HUDEP-2 (cell line): ENCODE results near the gene USP20.
A peak's percentile ranks its signal among the peaks of the same experiment; 100 is the strongest.

ENCODE experiments used
- DNase-seq, 76 experiments: peaks; one replicate each; lab custom pipeline; 2025; ENCODE audit not compliant: unreplicated experiment in 76 of 76; lab: John Stamatoyannopoulos, UW

The USP20 gene

GRCh38 chr9:129822898-129823541, 12.2 kb upstream of the USP20 start:
- peak in 2 of 76 experiments; percentile 9 to 17 for DNase-seq

- DNase-seq = no peak
These were observed 11.7 kb upstream of the USP20 start for GRCh38 chr9:129823542-129823934.

- DNase-seq = peak in 75 of 76 experiments; percentile 17 to 95 (median 88)
These were observed 11.2 kb upstream of the USP20 start, which contains the start of gene TOR1A for GRCh38 chr9:129823935-129824601. TOR1A (minus strand) TSS chr9:129824136; CDS start chr9:129824085, 51 bp downstream.

- DNase-seq = peak in 17 of 76 experiments; percentile 14 to 63 (median 29)
These were observed 8.9 kb upstream of the USP20 start for GRCh38 chr9:129826344-129826743.

- DNase-seq = no peak
These were observed 8.5 kb upstream of the USP20 start for GRCh38 chr9:129826759-129827158.

GRCh38 chr9:129828051-129828450, 7.2 kb upstream of the USP20 start:
- no peak for DNase-seq

- DNase-seq = no peak
These were observed 6.3 kb upstream of the USP20 start for GRCh38 chr9:129828969-129829368.

GRCh38 chr9:129832982-129833381, 2.3 kb upstream of the USP20 start:
- DNase-seq = no peak

GRCh38 chr9:129834489-129835127, 650 bp upstream of the USP20 start:
- DNase-seq = peak in 3 of 76 experiments; percentile 7 to 45 (median 36)

GRCh38 chr9:129835860-129836223, 584 bp downstream of the USP20 start:
- DNase-seq = no peak

- DNase-seq = peak in 5 of 76 experiments; percentile 9 to 18 (median 13)
These were observed 1.2 kb downstream of the USP20 start for GRCh38 chr9:129836311-129837007.

- DNase-seq = no peak
These were observed 3.5 kb downstream of the USP20 start for GRCh38 chr9:129838707-129839259.

GRCh38 chr9:129839324-129840023, 4.2 kb downstream of the USP20 start:
- no peak for DNase-seq

- DNase-seq = no peak
These were observed 4.8 kb downstream of the USP20 start for GRCh38 chr9:129840034-129840433.

GRCh38 chr9:129841071-129841470, 5.8 kb downstream of the USP20 start:
- no peak for DNase-seq

- DNase-seq = no peak
These were observed 10.1 kb downstream of the USP20 start for GRCh38 chr9:129845373-129845772.

- DNase-seq = no peak
These were observed 13.6 kb downstream of the USP20 start for GRCh38 chr9:129848712-129849441.

GRCh38 chr9:129849901-129850300, 14.6 kb downstream of the USP20 start:
- no peak for DNase-seq

GRCh38 chr9:129850821-129851550, 15.7 kb downstream of the USP20 start:
- DNase-seq = no peak
